HFFc6 (cell line): ENCODE data around the gene TBC1D2. TPM values are rescaled to one million over a fixed set of nuclear protein-coding genes. Genes with fewer than 3 reads are reported as not detected.
"Not testable (repeated sequence)": the region's sequence is repeated elsewhere in the genome, so short reads cannot be mapped to it uniquely, and the experiment has no call there.

ENCODE experiments used
- DNase-seq: peaks from one replicate; pipeline ENCODE4 v3.0.0-alpha.2; 2018
- H3K27ac Mint-ChIP-seq: 2 replicates; pipeline ENCODE4 v1.8.0; 2020; ENCODE audit warnings: mild to moderate bottlenecking, mixed read lengths
- H3K27me3 Mint-ChIP-seq: 2 replicates; pipeline ENCODE4 v1.8.0; 2021; ENCODE audit warnings: mild to moderate bottlenecking, moderate library complexity, mixed read lengths; ENCODE audit not compliant: insufficient read depth
- H3K36me3 Mint-ChIP-seq: 2 replicates; pipeline ENCODE4 v1.8.0; 2021; ENCODE audit warnings: low read depth, mixed read lengths
- H3K4me1 Mint-ChIP-seq: 2 replicates; pipeline ENCODE4 v1.8.0; 2020; ENCODE audit warnings: low read depth, mixed read lengths
- H3K4me3 Mint-ChIP-seq: 2 replicates; pipeline ENCODE4 v1.8.0; 2020; ENCODE audit warnings: mild to moderate bottlenecking, moderate library complexity, mixed read lengths
- H3K9me3 Mint-ChIP-seq: 2 replicates; pipeline ENCODE4 v1.8.0; 2020; ENCODE audit warnings: mild to moderate bottlenecking, mixed read lengths
- total RNA-seq, 6 experiments: library from RNA; stranded (reverse); fragmentation: NEBNext Ultra II Directional; extraction: Animal tissue kit (Norgen Biotek cat#: 25700); gene quantifications; 2 replicates in 1 of 6; 3 replicates in 5 of 6; pipeline ENCODE4 v1.2.3, GENCODE V29; 2021
- TF ChIP-seq, protein P1 (sequence below): fragments of 200-600 bp; sonication (generic); IDR thresholded peaks from 2 replicates; pipeline ENCODE4 v1.5.0; 2021; ENCODE audit warnings: antibody characterized with exemption, mild to moderate bottlenecking

TBC1D2 gene
- total RNA-seq, 6 experiments from 2014 or later: 31.9 to 39.4 (median 36.5) TPM

GRCh38 chr9:98178874-98179850, 76.3 kb downstream of the TBC1D2 start:
- DNase-seq: no peak
- H3K9me3 Mint-ChIP-seq: no peaks in the 10 kb centered on the region
- TF ChIP-seq, protein P1, sequence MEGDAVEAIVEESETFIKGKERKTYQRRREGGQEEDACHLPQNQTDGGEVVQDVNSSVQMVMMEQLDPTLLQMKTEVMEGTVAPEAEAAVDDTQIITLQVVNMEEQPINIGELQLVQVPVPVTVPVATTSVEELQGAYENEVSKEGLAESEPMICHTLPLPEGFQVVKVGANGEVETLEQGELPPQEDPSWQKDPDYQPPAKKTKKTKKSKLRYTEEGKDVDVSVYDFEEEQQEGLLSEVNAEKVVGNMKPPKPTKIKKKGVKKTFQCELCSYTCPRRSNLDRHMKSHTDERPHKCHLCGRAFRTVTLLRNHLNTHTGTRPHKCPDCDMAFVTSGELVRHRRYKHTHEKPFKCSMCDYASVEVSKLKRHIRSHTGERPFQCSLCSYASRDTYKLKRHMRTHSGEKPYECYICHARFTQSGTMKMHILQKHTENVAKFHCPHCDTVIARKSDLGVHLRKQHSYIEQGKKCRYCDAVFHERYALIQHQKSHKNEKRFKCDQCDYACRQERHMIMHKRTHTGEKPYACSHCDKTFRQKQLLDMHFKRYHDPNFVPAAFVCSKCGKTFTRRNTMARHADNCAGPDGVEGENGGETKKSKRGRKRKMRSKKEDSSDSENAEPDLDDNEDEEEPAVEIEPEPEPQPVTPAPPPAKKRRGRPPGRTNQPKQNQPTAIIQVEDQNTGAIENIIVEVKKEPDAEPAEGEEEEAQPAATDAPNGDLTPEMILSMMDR: no peak
- H3K36me3 Mint-ChIP-seq: no peaks in the 10 kb centered on the region
- peaks cover 4% of the 10 kb centered on the region for H3K27me3 Mint-ChIP-seq
- H3K4me1 Mint-ChIP-seq: no peaks in the 10 kb centered on the region
- H3K4me3 Mint-ChIP-seq: no peak overlapping the region
- H3K27ac Mint-ChIP-seq: no peak overlapping the region

GRCh38 chr9:98176391-98177259, 78.8 kb downstream of the TBC1D2 start:
- Mint-ChIP-seq H3K4me3 (no peak overlapping the region), H3K27ac (no peak overlapping the region), H3K4me1 (peaks cover 5% of the 10 kb centered on the region), H3K27me3 (peaks cover 7% of the 10 kb centered on the region), H3K36me3 (no peaks in the 10 kb centered on the region), H3K9me3 (no peaks in the 10 kb centered on the region)
- TF ChIP-seq, protein P1: no peak
- DNase-seq: no peak

DNA sequence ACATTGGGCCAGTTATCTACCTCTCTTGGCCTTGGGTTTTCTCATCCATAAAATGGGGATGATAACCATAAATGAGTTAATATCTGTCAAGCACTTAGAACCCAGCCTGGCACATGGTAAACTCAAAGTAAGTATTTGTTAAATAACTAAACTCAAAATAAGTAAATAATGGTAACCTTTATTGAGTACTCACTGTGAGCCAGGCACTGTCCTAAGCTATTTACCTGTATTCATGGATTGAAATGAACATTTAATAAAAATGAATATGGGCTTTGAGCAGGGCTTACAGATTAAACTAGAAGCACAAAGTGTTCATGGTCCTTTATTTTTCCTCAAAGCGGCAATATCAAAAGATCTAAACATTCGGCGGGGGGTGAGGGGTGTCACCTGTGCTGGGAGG, 79.7 kb downstream of the TBC1D2 start:
- no peak for DNase-seq
- Mint-ChIP-seq H3K27me3 (peaks cover 7% of the 10 kb centered on the region), H3K4me1 (peaks cover 5% of the 10 kb centered on the region), H3K27ac (no peak overlapping the region), H3K4me3 (no peak overlapping the region), H3K9me3 (no peaks in the 10 kb centered on the region), H3K36me3 (no peaks in the 10 kb centered on the region)
- TF ChIP-seq, protein P1: no peak

GRCh38 chr9:98175028-98175569, 80.3 kb downstream of the TBC1D2 start:
- TF ChIP-seq, protein P1: no peak
- DNase-seq: no peak
- Mint-ChIP-seq H3K27ac (no peak overlapping the region), H3K36me3 (no peaks in the 10 kb centered on the region), H3K4me3 (no peak overlapping the region), H3K9me3 (no peaks in the 10 kb centered on the region), H3K27me3 (peaks cover 9% of the 10 kb centered on the region), H3K4me1 (peaks cover 5% of the 10 kb centered on the region)

GRCh38 chr9:98174502-98174918, 80.9 kb downstream of the TBC1D2 start:
- not testable (repeated sequence) for H3K4me3 Mint-ChIP-seq, H3K4me1 Mint-ChIP-seq, H3K36me3 Mint-ChIP-seq, DNase-seq, H3K27me3 Mint-ChIP-seq, H3K27ac Mint-ChIP-seq, H3K9me3 Mint-ChIP-seq
